Panc1 (cell line): Measurements from ENCODE around the gene IRF2BP1. TPM values are rescaled to one million over a fixed set of nuclear protein-coding genes. Genes with fewer than 3 reads are reported as not detected.

ENCODE experiments used
- ATAC-seq: fragments of 200-7000 bp; cut with Tn5 transposase; 2 replicates; pipeline ENCODE4 v1.9.1; 2020; ENCODE audit warnings: mild to moderate bottlenecking, moderate library complexity
- BruUV-seq: library from RNA; stranded (reverse); fragments of 400-500 nt; replicated peaks from 2 replicates; lab custom pipeline; 2021; lab: Mats Ljungman, UMichigan
- CTCF ChIA-PET: fragments of 300-600 bp; sonication (Branson Sonifier 250); formaldehyde crosslinking; loops from one replicate; lab custom pipeline; 2022; ENCODE audit warnings: antibody characterized with exemption; lab: Charles Lee
- POLR2A ChIA-PET: fragments of 300-600 bp; sonication (Branson Sonifier 250); formaldehyde crosslinking; loops from one replicate; lab custom pipeline; 2022; ENCODE audit warnings: antibody characterized with exemption; lab: Charles Lee
- DNase-seq: peaks from one replicate; pipeline ENCODE4 v3.0.0-alpha.2; 2010; ENCODE audit warnings: low read depth, low spot score
- H3K27ac ChIP-seq: 2 replicates; pipeline ENCODE4 v1.5.1; 2011; ENCODE audit warnings: mild to moderate bottlenecking, low read length, inconsistent platforms
- H3K27me3 ChIP-seq: fragments of 200-500 bp; sonication (Bioruptor generic); 2 replicates; pipeline ENCODE4 v1.6.0; 2014; ENCODE audit warnings: low read length, inconsistent platforms; ENCODE audit not compliant: control insufficient read depth, insufficient read depth
- H3K36me3 ChIP-seq: fragments of 200-500 bp; sonication (Bioruptor generic); 2 replicates; pipeline ENCODE4 v1.5.1; 2014; ENCODE audit warnings: inconsistent platforms, mild to moderate bottlenecking, low read length, moderate library complexity; ENCODE audit not compliant: control insufficient read depth, insufficient read depth
- H3K4me1 ChIP-seq: 2 replicates; pipeline ENCODE4 v1.5.1; 2011; ENCODE audit warnings: inconsistent platforms, mild to moderate bottlenecking, low read length, moderate library complexity; ENCODE audit not compliant: control insufficient read depth, insufficient read depth
- H3K4me3 ChIP-seq, 2 experiments: 2 replicates each; pipeline ENCODE4 v1.5.1; 2011 to 2012; ENCODE audit warnings: low read depth in 2 of 2, low read length in 2 of 2, mild to moderate bottlenecking in 2 of 2, inconsistent platforms in 1 of 2, moderate library complexity in 1 of 2
- H3K9me3 ChIP-seq: fragments of 200-500 bp; sonication (Bioruptor generic); 2 replicates; pipeline ENCODE4 v1.5.1; 2014; ENCODE audit warnings: low read depth, mild to moderate bottlenecking, inconsistent platforms, low read length, moderate library complexity; ENCODE audit not compliant: control insufficient read depth, insufficient read depth
- CTCF ChIP-seq: fragments of 450-650 bp; IDR thresholded peaks from 2 replicates; pipeline ENCODE4 v1.5.1; 2017; ENCODE audit warnings: mild to moderate bottlenecking
- POLR2AphosphoS5 ChIP-seq: IDR thresholded peaks from 2 replicates; pipeline ENCODE4 v1.6.1; 2012; ENCODE audit warnings: mild to moderate bottlenecking, low read depth, low read length, moderate library complexity
- SIN3A ChIP-seq: IDR thresholded peaks from 2 replicates; pipeline ENCODE4 v1.6.1; 2012; ENCODE audit warnings: low read depth, mild to moderate bottlenecking, low read length, moderate library complexity, borderline replicate concordance; ENCODE audit not compliant: insufficient read depth
- TCF7L2 ChIP-seq: IDR thresholded peaks from 2 replicates; pipeline ENCODE4 v1.6.1; 2011; ENCODE audit warnings: mild to moderate bottlenecking, low read depth, low read length, inconsistent platforms
- in situ Hi-C: cut with HindIII; loops from 2 replicates; pipeline ENCODE4 v1.10.0; 2016; ENCODE audit warnings: low sequenced_read_pairs, low pct_unique_long_range_greater_than_20kb
- intact Hi-C: fragments of 100-400 bp; cut with micrococcal nuclease; formaldehyde crosslinking; loops from one replicate; pipeline ENCODE4 v1.10.0; 2022; ENCODE audit not compliant: unreplicated experiment
- total RNA-seq: library from RNA; stranded (reverse); gene quantifications from one replicate; pipeline ENCODE4 v1.2.1, GENCODE V29; 2021; ENCODE audit not compliant: unreplicated experiment
- TF ChIP-seq, protein P1 (sequence below), 2 experiments: IDR thresholded peaks; 2 replicates each; pipeline ENCODE4 v1.6.1; 2011 to 2012; ENCODE audit warnings: low read depth in 2 of 2, control low read depth in 1 of 2, low read length in 1 of 2, mild to moderate bottlenecking in 1 of 2, moderate library complexity in 1 of 2; ENCODE audit not compliant: insufficient read depth in 1 of 2

Gene IRF2BP1
- total RNA-seq, 1 experiment from 2014 or later, result 21.9 TPM

DNA sequence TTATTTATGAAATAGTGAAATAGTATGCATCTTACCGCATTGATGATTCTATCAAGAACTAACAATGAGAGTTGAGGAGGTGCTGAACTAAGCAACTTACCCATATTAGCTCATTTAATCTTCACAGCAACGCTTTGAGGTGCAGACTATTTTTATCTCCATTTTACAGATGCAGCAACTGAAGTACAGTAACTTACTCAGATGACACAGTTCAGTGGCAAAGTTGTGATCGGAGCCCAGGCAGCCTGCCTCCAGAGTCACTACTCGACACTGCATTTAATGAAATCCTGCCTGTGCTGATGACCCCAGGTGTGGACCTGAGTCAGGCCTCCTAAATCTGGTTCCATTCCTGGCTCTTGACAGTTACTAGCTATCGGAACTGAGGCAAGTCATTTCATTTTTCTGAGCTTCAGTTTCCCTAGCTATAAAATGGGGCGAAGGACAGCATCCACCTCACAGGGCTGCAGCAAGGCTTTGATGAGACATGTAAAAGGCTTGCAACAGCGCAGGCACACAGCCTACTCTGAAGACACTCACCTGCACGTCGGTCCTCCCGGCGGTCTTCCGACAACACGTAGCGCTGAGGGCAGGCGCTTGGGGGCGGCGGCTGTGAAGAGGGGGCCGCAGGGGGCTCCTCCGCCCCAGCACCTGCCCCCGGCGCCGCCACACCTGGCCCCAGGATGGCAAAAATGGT, 14.9 kb upstream of the IRF2BP1 start:
- TF ChIP-seq POLR2AphosphoS5, result no peak
- TF ChIP-seq TCF7L2, result no peak
- no peak for TF ChIP-seq CTCF
- TF ChIP-seq, protein P1, sequence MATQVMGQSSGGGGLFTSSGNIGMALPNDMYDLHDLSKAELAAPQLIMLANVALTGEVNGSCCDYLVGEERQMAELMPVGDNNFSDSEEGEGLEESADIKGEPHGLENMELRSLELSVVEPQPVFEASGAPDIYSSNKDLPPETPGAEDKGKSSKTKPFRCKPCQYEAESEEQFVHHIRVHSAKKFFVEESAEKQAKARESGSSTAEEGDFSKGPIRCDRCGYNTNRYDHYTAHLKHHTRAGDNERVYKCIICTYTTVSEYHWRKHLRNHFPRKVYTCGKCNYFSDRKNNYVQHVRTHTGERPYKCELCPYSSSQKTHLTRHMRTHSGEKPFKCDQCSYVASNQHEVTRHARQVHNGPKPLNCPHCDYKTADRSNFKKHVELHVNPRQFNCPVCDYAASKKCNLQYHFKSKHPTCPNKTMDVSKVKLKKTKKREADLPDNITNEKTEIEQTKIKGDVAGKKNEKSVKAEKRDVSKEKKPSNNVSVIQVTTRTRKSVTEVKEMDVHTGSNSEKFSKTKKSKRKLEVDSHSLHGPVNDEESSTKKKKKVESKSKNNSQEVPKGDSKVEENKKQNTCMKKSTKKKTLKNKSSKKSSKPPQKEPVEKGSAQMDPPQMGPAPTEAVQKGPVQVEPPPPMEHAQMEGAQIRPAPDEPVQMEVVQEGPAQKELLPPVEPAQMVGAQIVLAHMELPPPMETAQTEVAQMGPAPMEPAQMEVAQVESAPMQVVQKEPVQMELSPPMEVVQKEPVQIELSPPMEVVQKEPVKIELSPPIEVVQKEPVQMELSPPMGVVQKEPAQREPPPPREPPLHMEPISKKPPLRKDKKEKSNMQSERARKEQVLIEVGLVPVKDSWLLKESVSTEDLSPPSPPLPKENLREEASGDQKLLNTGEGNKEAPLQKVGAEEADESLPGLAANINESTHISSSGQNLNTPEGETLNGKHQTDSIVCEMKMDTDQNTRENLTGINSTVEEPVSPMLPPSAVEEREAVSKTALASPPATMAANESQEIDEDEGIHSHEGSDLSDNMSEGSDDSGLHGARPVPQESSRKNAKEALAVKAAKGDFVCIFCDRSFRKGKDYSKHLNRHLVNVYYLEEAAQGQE (IDR thresholded peaks at IDR 0.05; ENCODE audit: insufficient read depth in 1 of 2, low read depth in 2 of 2, low read length in 1 of 2), result no peak
- no peak for TF ChIP-seq SIN3A
- H3K9me3 ChIP-seq, result no peaks in the 10 kb centered on the region
- in situ Hi-C loops (no loop called here), intact Hi-C loops (no loop called here)
- no peaks in the 10 kb centered on the region for H3K27me3 ChIP-seq
- peaks cover 2% of the 10 kb centered on the region; the same call in 1 of the 2 replicates for H3K36me3 ChIP-seq
- peak overlapping the region; percentile 70 to 82 for H3K4me3 ChIP-seq
- no TSS peak for BruUV-seq
- H3K27ac ChIP-seq, result no peak overlapping the region; the same call in 1 of the 2 replicates
- CTCF ChIA-PET, result interaction anchor here (0.8 kb wide), 1 partner anchor 83 kb away, joined by 6 read pairs; no protein-coding TSS in a partner anchor
- H3K4me1 ChIP-seq, result peaks cover 3% of the 10 kb centered on the region
- POLR2A ChIA-PET, result interaction anchor here (0.7 kb wide), 1 partner anchor 114 kb away, joined by 10 read pairs; no protein-coding TSS in a partner anchor
- no peak for ATAC-seq
- no peak for DNase-seq

GRCh38 chr19:45899919-45900589, 14.1 kb upstream of the IRF2BP1 start:
- Histone ChIP-seq H3K4me1 (peaks cover 3% of the 10 kb centered on the region), H3K4me3 (no peak overlapping the region), H3K36me3 (peaks cover 2% of the 10 kb centered on the region; the same call in 1 of the 2 replicates), H3K27ac (no peak overlapping the region), H3K9me3 (no peaks in the 10 kb centered on the region), H3K27me3 (no peaks in the 10 kb centered on the region)
- TSS peak; percentile 88 for BruUV-seq
- intact Hi-C loops, result no loop called here
- ATAC-seq (no peak), DNase-seq (no peak)
- CTCF ChIA-PET, result no interaction called here
- in situ Hi-C loops, result no loop called here
- POLR2A ChIA-PET, result no interaction called here
- TF ChIP-seq, protein P1 (IDR thresholded peaks at IDR 0.05; ENCODE audit: insufficient read depth in 1 of 2, low read depth in 2 of 2, low read length in 1 of 2), result no peak
- TF ChIP-seq CTCF (no peak), SIN3A (no peak), POLR2AphosphoS5 (no peak), TCF7L2 (no peak)
